ENCODE data around the gene LTBP1.
A peak's percentile ranks its signal among the peaks of the same experiment; 100 is the strongest.

LTBP1 gene

DNA sequence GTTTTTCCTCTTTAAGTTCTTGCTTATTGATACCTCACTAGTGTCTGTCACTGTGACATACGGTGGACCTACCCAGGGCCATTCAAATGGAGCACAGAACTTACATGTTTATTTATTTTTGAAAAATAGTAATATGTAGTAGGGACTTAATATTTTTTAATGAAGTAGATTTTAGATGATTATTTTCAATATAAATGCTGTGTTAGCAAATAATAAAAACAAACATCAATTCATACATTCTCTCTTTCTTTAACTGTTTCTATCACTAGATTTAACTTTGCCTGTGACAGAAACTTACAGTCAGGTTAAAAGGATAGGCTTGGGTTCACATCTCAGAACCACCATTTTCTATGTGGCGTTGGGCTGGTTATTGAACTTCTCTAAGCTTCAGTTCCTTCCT lies 345.3 kb downstream of the LTBP1 start:
- H3K4me1 Mint-ChIP-seq = no peaks in the 10 kb centered on the region
- no peaks in the 10 kb centered on the region for H3K36me3 Mint-ChIP-seq
- no peak overlapping the region for H3K27ac Mint-ChIP-seq
- no peak overlapping the region for H3K4me3 Mint-ChIP-seq
- H3K9me3 Mint-ChIP-seq = no peaks in the 10 kb centered on the region
- ATAC-seq = no peak
- peaks cover 38% of the 10 kb centered on the region for H3K27me3 Mint-ChIP-seq

DNA sequence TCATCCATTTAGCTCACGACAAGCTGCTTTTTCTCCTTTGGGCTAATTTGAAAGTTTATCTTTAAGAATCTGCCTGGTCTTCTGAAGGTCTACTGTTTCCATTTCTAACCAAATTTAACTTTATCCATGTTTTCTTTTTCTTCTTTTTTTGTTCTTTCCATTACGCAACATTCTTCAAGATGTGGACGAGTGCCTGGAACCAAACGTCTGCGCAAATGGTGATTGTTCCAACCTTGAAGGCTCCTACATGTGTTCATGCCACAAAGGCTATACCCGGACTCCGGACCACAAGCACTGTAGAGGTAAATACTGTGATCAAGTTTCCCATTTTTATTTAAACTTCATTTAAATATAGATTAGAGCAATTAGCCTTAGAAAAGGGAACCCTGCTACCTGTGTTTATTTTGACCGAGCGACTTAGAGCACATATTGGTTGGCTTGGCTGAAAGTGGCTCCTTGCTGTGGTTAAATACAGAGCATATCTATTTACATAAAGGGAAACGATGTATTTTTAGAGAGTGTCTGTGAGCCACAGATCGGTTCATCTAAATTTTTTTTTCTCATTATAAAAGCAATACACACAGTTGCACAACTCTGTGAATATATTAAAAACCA lies 346.3 kb downstream of the LTBP1 start:
- ATAC-seq = no peak
- no peak overlapping the region for H3K27ac Mint-ChIP-seq
- no peak overlapping the region for H3K4me3 Mint-ChIP-seq
- peaks cover 34% of the 10 kb centered on the region for H3K27me3 Mint-ChIP-seq
- H3K4me1 Mint-ChIP-seq = no peaks in the 10 kb centered on the region
- no peaks in the 10 kb centered on the region for H3K9me3 Mint-ChIP-seq
- no peaks in the 10 kb centered on the region for H3K36me3 Mint-ChIP-seq

DNA sequence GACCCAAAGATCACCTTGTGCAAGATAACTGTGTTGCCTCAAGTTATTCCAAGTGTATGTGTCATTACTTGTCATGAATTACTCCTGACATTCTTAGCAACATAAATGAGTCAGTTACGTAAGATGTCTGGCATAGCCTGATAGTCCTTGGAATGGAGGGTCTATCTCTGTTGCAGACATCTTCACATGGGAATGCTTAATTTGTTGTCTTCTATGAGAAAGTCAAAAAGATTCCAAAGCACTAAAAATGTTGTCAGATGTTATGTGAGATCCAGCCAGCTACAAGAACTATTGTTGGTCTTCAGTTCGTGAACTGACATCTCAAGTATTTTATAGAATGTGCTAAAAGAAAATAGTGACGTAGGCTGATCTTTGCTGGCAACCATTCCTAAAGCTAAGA lies 351.5 kb downstream of the LTBP1 start:
- H3K9me3 Mint-ChIP-seq = no peaks in the 10 kb centered on the region
- H3K27me3 Mint-ChIP-seq = peaks cover 2% of the 10 kb centered on the region
- no peak overlapping the region for H3K4me3 Mint-ChIP-seq
- no peaks in the 10 kb centered on the region for H3K36me3 Mint-ChIP-seq
- no peaks in the 10 kb centered on the region for H3K4me1 Mint-ChIP-seq
- no peak overlapping the region for H3K27ac Mint-ChIP-seq
- no peak for ATAC-seq

- Mint-ChIP-seq H3K27ac (no peak overlapping the region), H3K4me3 (no peak overlapping the region), H3K36me3 (no peaks in the 10 kb centered on the region), H3K9me3 (no peaks in the 10 kb centered on the region), H3K4me1 (no peaks in the 10 kb centered on the region), H3K27me3 (no peaks in the 10 kb centered on the region)
- ATAC-seq = no peak
Observed at GRCh38 chr2:33301355-33301754, 354.6 kb downstream of the LTBP1 start.

DNA sequence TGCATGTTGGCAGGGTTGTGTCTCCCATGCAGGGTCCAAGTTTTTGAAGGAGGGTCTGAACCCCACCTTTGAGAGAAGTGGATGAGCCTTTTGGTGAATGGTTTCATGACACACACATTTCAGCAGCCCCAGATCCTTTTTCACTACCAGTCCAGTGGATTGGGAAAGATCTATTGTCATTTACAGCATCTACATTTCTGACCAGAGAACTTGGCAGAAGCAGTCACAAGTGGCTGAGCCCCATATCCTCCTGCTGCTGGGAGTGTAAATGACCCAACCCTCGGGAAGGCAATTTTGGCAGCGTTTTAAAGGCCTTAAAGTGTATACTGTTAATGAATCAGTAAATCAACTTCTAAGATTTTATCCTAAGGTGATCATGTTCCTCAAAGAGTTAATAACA lies 355.6 kb downstream of the LTBP1 start:
- Mint-ChIP-seq H3K9me3 (no peaks in the 10 kb centered on the region), H3K4me1 (no peaks in the 10 kb centered on the region), H3K36me3 (no peaks in the 10 kb centered on the region), H3K27ac (no peak overlapping the region), H3K4me3 (no peak overlapping the region), H3K27me3 (no peaks in the 10 kb centered on the region)
- ATAC-seq = no peak

DNA sequence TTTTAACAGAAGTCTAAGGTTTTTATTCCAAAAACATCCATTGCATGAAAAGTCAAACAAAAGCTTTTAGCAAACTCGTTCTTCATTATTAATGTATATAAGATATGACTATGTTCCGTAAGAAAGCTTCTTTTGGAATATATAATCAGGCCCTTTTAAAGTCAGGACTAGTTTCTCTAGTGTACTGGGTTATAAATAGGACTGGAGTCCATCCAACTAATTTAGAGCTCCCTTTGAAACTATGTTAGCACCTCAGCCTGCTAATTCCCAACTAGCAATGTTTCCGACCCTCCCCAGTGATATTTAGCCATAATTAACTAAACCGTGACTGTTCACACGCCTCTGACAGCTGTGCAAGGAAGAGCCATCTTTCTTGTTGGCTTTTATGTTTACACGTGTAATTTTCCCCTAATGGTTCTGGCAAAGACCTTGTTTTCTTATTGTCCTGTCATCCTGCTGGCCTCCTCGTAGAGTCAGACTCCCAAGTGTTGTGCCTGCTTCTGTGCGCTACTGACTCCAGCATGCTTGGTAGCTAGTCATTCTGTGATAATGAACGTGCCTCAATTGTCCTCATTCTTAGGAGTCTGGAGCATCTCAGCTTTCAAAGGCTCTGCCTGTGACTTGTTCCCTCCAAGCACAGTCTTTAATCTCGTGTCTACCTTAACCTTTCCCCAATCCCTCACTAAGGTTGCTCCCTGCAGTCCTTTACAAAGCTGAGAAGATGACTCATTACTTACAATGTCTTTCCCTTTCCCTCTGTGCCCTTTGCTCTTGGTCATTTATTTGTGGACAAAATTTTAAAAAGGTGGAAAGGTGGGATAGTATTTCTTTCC lies 357.5 kb downstream of the LTBP1 start:
- no peaks in the 10 kb centered on the region for H3K9me3 Mint-ChIP-seq
- H3K4me3 Mint-ChIP-seq = no peak overlapping the region
- no peaks in the 10 kb centered on the region for H3K27me3 Mint-ChIP-seq
- H3K27ac Mint-ChIP-seq = no peak overlapping the region
- ATAC-seq = no peak
- H3K4me1 Mint-ChIP-seq = no peaks in the 10 kb centered on the region
- no peaks in the 10 kb centered on the region for H3K36me3 Mint-ChIP-seq

GRCh38 chr2:33307659-33308270 lies 361.0 kb downstream of the LTBP1 start:
- Mint-ChIP-seq H3K4me1 (no peaks in the 10 kb centered on the region), H3K36me3 (no peaks in the 10 kb centered on the region), H3K27ac (no peak overlapping the region), H3K9me3 (no peaks in the 10 kb centered on the region), H3K4me3 (no peak overlapping the region), H3K27me3 (peaks cover 6% of the 10 kb centered on the region)
- ATAC-seq = no peak

- H3K9me3 Mint-ChIP-seq = no peaks in the 10 kb centered on the region
- H3K27ac Mint-ChIP-seq = no peak overlapping the region
- peaks cover 6% of the 10 kb centered on the region for H3K27me3 Mint-ChIP-seq
- no peaks in the 10 kb centered on the region for H3K4me1 Mint-ChIP-seq
- no peak overlapping the region for H3K4me3 Mint-ChIP-seq
- no peaks in the 10 kb centered on the region for H3K36me3 Mint-ChIP-seq
- ATAC-seq = no peak
Observed at GRCh38 chr2:33312355-33312754, 365.6 kb downstream of the LTBP1 start.

GRCh38 chr2:33313039-33313438 lies 366.3 kb downstream of the LTBP1 start:
- ATAC-seq = no peak
- H3K4me3 Mint-ChIP-seq = no peak overlapping the region

GRCh38 chr2:33314541-33314940 lies 367.8 kb downstream of the LTBP1 start:
- no peak overlapping the region for H3K27ac Mint-ChIP-seq
- no peaks in the 10 kb centered on the region for H3K9me3 Mint-ChIP-seq

More at GRCh38 chr2:33313039-33313438, 366.3 kb downstream of the LTBP1 start:
- Mint-ChIP-seq H3K4me1 (no peaks in the 10 kb centered on the region), H3K27ac (no peak overlapping the region), H3K36me3 (no peaks in the 10 kb centered on the region), H3K27me3 (peaks cover 6% of the 10 kb centered on the region), H3K9me3 (no peaks in the 10 kb centered on the region)

GRCh38 chr2:33316328-33316727 lies 369.6 kb downstream of the LTBP1 start:
- Mint-ChIP-seq H3K36me3 (no peaks in the 10 kb centered on the region), H3K27me3 (peaks cover 14% of the 10 kb centered on the region), H3K4me1 (peaks cover 4% of the 10 kb centered on the region), H3K4me3 (no peak overlapping the region), H3K9me3 (no peaks in the 10 kb centered on the region), H3K27ac (no peak overlapping the region)
- no peak for ATAC-seq

More at GRCh38 chr2:33314541-33314940, 367.8 kb downstream of the LTBP1 start:
- Mint-ChIP-seq H3K36me3 (no peaks in the 10 kb centered on the region), H3K4me3 (no peak overlapping the region), H3K4me1 (no peaks in the 10 kb centered on the region), H3K27me3 (peaks cover 8% of the 10 kb centered on the region)
- no peak for ATAC-seq

DNA sequence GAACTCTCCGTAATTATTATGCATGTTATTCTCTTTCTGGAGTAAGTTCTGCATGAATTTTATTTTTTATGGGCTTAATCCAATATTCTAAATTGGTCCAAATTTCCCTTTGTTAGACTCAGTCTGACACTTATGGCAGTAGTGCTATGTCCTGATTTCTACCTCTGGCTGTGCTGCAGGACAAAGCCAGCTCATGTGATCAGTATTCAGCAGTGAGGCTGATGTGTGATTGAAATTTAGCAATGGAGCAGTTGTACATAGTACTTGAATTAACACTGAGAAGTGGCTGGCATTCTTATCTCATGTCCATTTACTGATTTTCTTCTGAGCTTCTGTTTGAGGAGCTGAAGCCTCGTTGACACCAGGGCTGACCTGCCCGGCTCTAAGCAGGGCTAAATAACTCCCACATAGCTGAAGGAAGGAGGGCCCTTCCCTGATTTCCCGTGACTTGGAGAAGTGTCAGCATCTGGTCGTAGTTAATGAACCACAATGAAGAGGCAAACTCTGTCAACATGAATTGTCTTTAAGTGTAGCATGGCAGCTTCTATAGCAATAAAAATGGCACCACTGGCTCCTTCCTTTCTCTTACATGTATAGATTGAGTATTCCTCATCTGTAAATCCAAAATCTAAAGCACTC lies 370.7 kb downstream of the LTBP1 start:
- Mint-ChIP-seq H3K36me3 (no peaks in the 10 kb centered on the region), H3K4me3 (no peak overlapping the region), H3K27ac (no peak overlapping the region), H3K4me1 (peaks cover 14% of the 10 kb centered on the region), H3K9me3 (no peaks in the 10 kb centered on the region), H3K27me3 (peaks cover 14% of the 10 kb centered on the region)
- ATAC-seq = no peak

GRCh38 chr2:33318456-33318855 lies 371.7 kb downstream of the LTBP1 start:
- no peak for ATAC-seq
- H3K36me3 Mint-ChIP-seq = no peaks in the 10 kb centered on the region
- H3K9me3 Mint-ChIP-seq = no peaks in the 10 kb centered on the region
- H3K4me3 Mint-ChIP-seq = no peak overlapping the region
- peaks cover 20% of the 10 kb centered on the region for H3K4me1 Mint-ChIP-seq
- H3K27ac Mint-ChIP-seq = no peak overlapping the region
- H3K27me3 Mint-ChIP-seq = peaks cover 14% of the 10 kb centered on the region

DNA sequence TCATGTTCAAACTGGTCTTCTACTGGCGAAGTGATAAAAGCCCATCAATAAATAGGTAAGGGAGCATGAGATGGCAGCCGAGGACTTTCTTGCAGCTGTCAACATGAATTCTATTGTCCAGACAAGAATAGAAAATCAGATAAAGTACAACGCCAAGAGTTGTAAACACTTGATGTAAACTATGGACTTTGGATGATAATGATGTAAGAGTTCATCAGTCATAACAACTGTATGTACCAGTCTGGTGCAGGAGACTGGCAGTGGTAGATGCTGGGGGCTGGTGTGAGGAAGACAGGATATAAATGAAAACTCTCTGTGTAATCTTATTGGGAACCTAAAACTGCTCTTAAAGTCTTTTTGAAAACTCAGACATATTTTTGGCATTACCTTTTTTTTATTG lies 373.8 kb downstream of the LTBP1 start:
- ATAC-seq = no peak
- Mint-ChIP-seq H3K27me3 (peaks cover 14% of the 10 kb centered on the region), H3K36me3 (no peaks in the 10 kb centered on the region), H3K27ac (no peak overlapping the region), H3K4me1 (peaks cover 20% of the 10 kb centered on the region), H3K4me3 (no peak overlapping the region), H3K9me3 (no peaks in the 10 kb centered on the region)

- Mint-ChIP-seq H3K9me3 (no peaks in the 10 kb centered on the region), H3K27ac (no peak overlapping the region), H3K4me3 (no peak overlapping the region), H3K36me3 (no peaks in the 10 kb centered on the region), H3K27me3 (peaks cover 14% of the 10 kb centered on the region), H3K4me1 (peaks cover 20% of the 10 kb centered on the region)
- ATAC-seq = peak; percentile 68
Observed at GRCh38 chr2:33321236-33321771, 374.6 kb downstream of the LTBP1 start.

Data from stimulated activated memory B cell treated with anti-CD40 and anti-IgM and Interleukin-4, amounts not matched to agents 10 μg/mL and 1 μg/mL and 100 μg/mL, for 72 hours (primary cell).